OCI-M2 (cell line): Measurements from ENCODE around the gene SLC16A11.

Source experiments
- DNase-seq: peaks from one replicate; lab custom pipeline; 2025; ENCODE audit not compliant: unreplicated experiment; lab: John Stamatoyannopoulos, UW

The SLC16A11 gene

GRCh38 chr17:7026471-7027115 is 17.3 kb downstream of the SLC16A11 start:
- DNase-seq = no peak

- no peak for DNase-seq
Observed at GRCh38 chr17:7025245-7025644, 18.6 kb downstream of the SLC16A11 start.

GRCh38 chr17:7024402-7024785 is 19.5 kb downstream of the SLC16A11 start:
- no peak for DNase-seq

GRCh38 chr17:7023576-7024401 is 20.1 kb downstream of the SLC16A11 start:
- DNase-seq = peak; percentile 97

GRCh38 chr17:7022781-7023571 is 20.9 kb downstream of the SLC16A11 start, which contains the start of gene BCL6B:
BCL6B (plus strand) TSS chr17:7023050; CDS start chr17:7023672, 622 bp downstream.
- DNase-seq = no peak

- no peak for DNase-seq
Observed at GRCh38 chr17:7021993-7022778, 21.7 kb downstream of the SLC16A11 start.

GRCh38 chr17:7020894-7021664 is 22.8 kb downstream of the SLC16A11 start:
- DNase-seq = no peak

GRCh38 chr17:7019839-7020519 is 23.9 kb downstream of the SLC16A11 start:
- no peak for DNase-seq

- DNase-seq = no peak
Observed at GRCh38 chr17:7019367-7019766, 24.5 kb downstream of the SLC16A11 start.

- DNase-seq = no peak
Observed at GRCh38 chr17:7018331-7018964, 25.4 kb downstream of the SLC16A11 start.

GRCh38 chr17:7017827-7018200 is 26.1 kb downstream of the SLC16A11 start:
- DNase-seq = no peak

- DNase-seq = no peak
Observed at GRCh38 chr17:7016886-7017826, 26.7 kb downstream of the SLC16A11 start.

GRCh38 chr17:7016418-7016817 is 27.5 kb downstream of the SLC16A11 start:
- no peak for DNase-seq

GRCh38 chr17:7014995-7015958 is 28.6 kb downstream of the SLC16A11 start:
- no peak for DNase-seq

- peak; percentile 79 for DNase-seq
Observed at GRCh38 chr17:7014261-7014994, 29.5 kb downstream of the SLC16A11 start.

- DNase-seq = no peak
Observed at GRCh38 chr17:7011942-7012254, 32.0 kb downstream of the SLC16A11 start.
